GM20000 (cell line): ENCODE measurements around the gene KCND2.

Experiments used
- DNase-seq: peaks from one replicate; pipeline ENCODE4 v3.0.0; 2012; ENCODE audit warnings: low spot score
- TF ChIP-seq, protein P1 (sequence below): IDR thresholded peaks from 2 replicates; pipeline ENCODE4 v1.5.1; 2012; ENCODE audit warnings: mild to moderate bottlenecking, control low read depth; ENCODE audit errors: extremely low read depth, missing control alignments

The KCND2 gene

DNA sequence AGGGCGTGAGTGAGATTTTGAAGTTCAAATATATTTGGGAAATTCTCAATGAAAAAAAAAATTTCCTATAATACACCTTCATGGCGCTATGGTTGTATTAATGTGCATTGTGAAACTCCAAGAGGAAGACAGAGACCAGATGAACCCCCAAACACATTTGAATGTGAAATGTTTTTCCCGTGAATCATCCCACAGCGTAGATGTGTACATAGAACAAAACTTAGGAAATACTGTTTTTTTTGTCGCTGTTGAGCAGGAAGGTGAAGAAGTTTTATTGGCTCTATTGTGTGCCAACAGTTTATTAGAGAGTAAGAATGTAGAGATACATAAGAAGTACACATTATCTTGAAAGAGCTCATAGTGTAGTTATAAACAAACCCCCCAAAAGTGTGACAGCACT, 134.0 kb downstream of the KCND2 start:
- TF ChIP-seq, protein P1, sequence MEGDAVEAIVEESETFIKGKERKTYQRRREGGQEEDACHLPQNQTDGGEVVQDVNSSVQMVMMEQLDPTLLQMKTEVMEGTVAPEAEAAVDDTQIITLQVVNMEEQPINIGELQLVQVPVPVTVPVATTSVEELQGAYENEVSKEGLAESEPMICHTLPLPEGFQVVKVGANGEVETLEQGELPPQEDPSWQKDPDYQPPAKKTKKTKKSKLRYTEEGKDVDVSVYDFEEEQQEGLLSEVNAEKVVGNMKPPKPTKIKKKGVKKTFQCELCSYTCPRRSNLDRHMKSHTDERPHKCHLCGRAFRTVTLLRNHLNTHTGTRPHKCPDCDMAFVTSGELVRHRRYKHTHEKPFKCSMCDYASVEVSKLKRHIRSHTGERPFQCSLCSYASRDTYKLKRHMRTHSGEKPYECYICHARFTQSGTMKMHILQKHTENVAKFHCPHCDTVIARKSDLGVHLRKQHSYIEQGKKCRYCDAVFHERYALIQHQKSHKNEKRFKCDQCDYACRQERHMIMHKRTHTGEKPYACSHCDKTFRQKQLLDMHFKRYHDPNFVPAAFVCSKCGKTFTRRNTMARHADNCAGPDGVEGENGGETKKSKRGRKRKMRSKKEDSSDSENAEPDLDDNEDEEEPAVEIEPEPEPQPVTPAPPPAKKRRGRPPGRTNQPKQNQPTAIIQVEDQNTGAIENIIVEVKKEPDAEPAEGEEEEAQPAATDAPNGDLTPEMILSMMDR = no peak
- DNase-seq = no peak

GRCh38 chr7:120412139-120413050, 139.4 kb downstream of the KCND2 start:
- TF ChIP-seq, protein P1 = no peak
- no peak for DNase-seq

- no peak for DNase-seq
- TF ChIP-seq, protein P1 = no peak
Measured at GRCh38 chr7:120413164-120413563, 140.2 kb downstream of the KCND2 start.

- DNase-seq = no peak
- TF ChIP-seq, protein P1 = no peak
Measured at GRCh38 chr7:120417244-120417979, 144.4 kb downstream of the KCND2 start.

DNA sequence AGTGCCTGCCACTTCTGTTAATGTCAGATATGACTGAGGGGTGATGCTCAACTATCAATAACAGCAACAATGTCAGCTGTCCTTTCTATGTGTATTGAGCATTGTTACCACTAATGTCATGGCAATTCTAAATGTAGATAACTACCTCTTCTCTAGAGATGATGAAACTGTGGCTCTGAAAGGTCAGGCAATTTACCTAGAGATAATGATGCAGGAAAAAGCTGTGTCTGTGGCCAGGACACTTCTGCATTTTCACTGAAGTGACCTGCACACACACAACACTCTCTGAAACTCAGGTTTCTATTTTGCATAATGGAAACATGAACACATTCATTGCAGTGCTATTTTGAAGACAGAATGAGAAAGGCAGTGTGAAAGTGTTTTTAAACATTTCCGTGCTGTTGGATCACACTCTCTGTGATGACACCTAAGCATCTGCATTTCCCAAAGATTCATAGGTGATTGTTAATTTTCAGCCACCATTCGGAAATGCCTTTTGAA, 148.2 kb downstream of the KCND2 start:
- TF ChIP-seq, protein P1 = no peak
- DNase-seq = peak; percentile 55

GRCh38 chr7:120431016-120431415, 158.0 kb downstream of the KCND2 start:
- TF ChIP-seq, protein P1 = no peak
- DNase-seq = no peak
